BE2C (cell line): ENCODE data around the gene CAMTA1.

ENCODE experiments used
- DNase-seq: peaks from one replicate; pipeline ENCODE4 v3.0.0-alpha.2; 2020
- H3K27me3 ChIP-seq: fragments of 250-450 bp; sonication (Bioruptor Pico); 2 replicates; pipeline ENCODE4 v1.5.1; 2020; ENCODE audit warnings: mild to moderate bottlenecking
- H3K36me3 ChIP-seq: fragments of 250-450 bp; sonication (Bioruptor Pico); 2 replicates; pipeline ENCODE4 v1.5.1; 2020; ENCODE audit warnings: mild to moderate bottlenecking
- H3K4me1 ChIP-seq: fragments of 250-450 bp; sonication (Bioruptor Pico); 2 replicates; pipeline ENCODE4 v1.5.1; 2020
- H3K4me3 ChIP-seq: 2 replicates; pipeline ENCODE4 v1.5.1; 2011; ENCODE audit warnings: low read depth, low read length
- H3K9me3 ChIP-seq: fragments of 250-450 bp; sonication (Bioruptor Pico); 2 replicates; pipeline ENCODE4 v1.5.1; 2020
- CTCF ChIP-seq: IDR thresholded peaks from 2 replicates; pipeline ENCODE4 v1.5.1; 2012; ENCODE audit warnings: mild to moderate bottlenecking, low read depth, low read length

Gene CAMTA1

GRCh38 chr1:7014640-7014930 lies 229.3 kb downstream of the CAMTA1 start:
- Histone ChIP-seq H3K9me3 (no peaks in the 10 kb centered on the region), H3K36me3 (no peaks in the 10 kb centered on the region), H3K27me3 (no peaks in the 10 kb centered on the region), H3K4me1 (no peaks in the 10 kb centered on the region), H3K4me3 (no peak overlapping the region)
- no peak for DNase-seq
- no peak for TF ChIP-seq CTCF

- TF ChIP-seq CTCF = no peak
- no peak for DNase-seq
- H3K36me3 ChIP-seq = no peaks in the 10 kb centered on the region
- H3K27me3 ChIP-seq = no peaks in the 10 kb centered on the region
- no peaks in the 10 kb centered on the region for H3K4me1 ChIP-seq
- no peaks in the 10 kb centered on the region for H3K9me3 ChIP-seq
- no peak overlapping the region for H3K4me3 ChIP-seq
Observed at GRCh38 chr1:7015022-7015421, 229.8 kb downstream of the CAMTA1 start.

- H3K4me3 ChIP-seq = no peak overlapping the region
- H3K9me3 ChIP-seq = no peaks in the 10 kb centered on the region
- no peak for DNase-seq
- no peaks in the 10 kb centered on the region for H3K4me1 ChIP-seq
- no peak for TF ChIP-seq CTCF
- H3K27me3 ChIP-seq = no peaks in the 10 kb centered on the region
- no peaks in the 10 kb centered on the region for H3K36me3 ChIP-seq
Observed at GRCh38 chr1:7018351-7018750, 233.1 kb downstream of the CAMTA1 start.

- H3K9me3 ChIP-seq = no peaks in the 10 kb centered on the region
- H3K4me3 ChIP-seq = no peak overlapping the region
- no peaks in the 10 kb centered on the region for H3K36me3 ChIP-seq
- no peaks in the 10 kb centered on the region for H3K27me3 ChIP-seq
- no peak for TF ChIP-seq CTCF
- no peak for DNase-seq
- no peaks in the 10 kb centered on the region for H3K4me1 ChIP-seq
Observed at GRCh38 chr1:7018826-7019225, 233.6 kb downstream of the CAMTA1 start.

- Histone ChIP-seq H3K27me3 (no peaks in the 10 kb centered on the region), H3K36me3 (no peaks in the 10 kb centered on the region), H3K4me3 (no peak overlapping the region), H3K9me3 (no peaks in the 10 kb centered on the region), H3K4me1 (no peaks in the 10 kb centered on the region)
- DNase-seq = no peak
- TF ChIP-seq CTCF = no peak
Observed at GRCh38 chr1:7019510-7019909, 234.3 kb downstream of the CAMTA1 start.

GRCh38 chr1:7022058-7022457 lies 236.8 kb downstream of the CAMTA1 start:
- TF ChIP-seq CTCF = no peak
- no peaks in the 10 kb centered on the region for H3K27me3 ChIP-seq

More at GRCh38 chr1:7022058-7022457, 236.8 kb downstream of the CAMTA1 start:
- H3K4me1 ChIP-seq = no peaks in the 10 kb centered on the region
- no peak overlapping the region for H3K4me3 ChIP-seq
- no peaks in the 10 kb centered on the region for H3K9me3 ChIP-seq
- no peaks in the 10 kb centered on the region for H3K36me3 ChIP-seq
- DNase-seq = no peak
